H9 (cell line): Measurements from ENCODE around the gene ZMYM2. TPM values are rescaled to one million over a fixed set of nuclear protein-coding genes. Genes with fewer than 3 reads are reported as not detected.

Experiments used
- DNase-seq: peaks from one replicate; pipeline ENCODE4 v3.0.0-alpha.2; 2017
- H2AFZ ChIP-seq: one replicate; pipeline ENCODE4 v1.6.1; 2013; ENCODE audit warnings: mild to moderate bottlenecking, low read length, control low read depth, moderate library complexity
- H2AK5ac ChIP-seq: 2 replicates; pipeline ENCODE4 v1.6.1; 2013; ENCODE audit warnings: low read length, control low read depth, mixed read lengths; ENCODE audit not compliant: insufficient read length
- H2BK120ac ChIP-seq: one replicate; pipeline ENCODE4 v1.6.1; 2013; ENCODE audit warnings: low read depth, mild to moderate bottlenecking, low read length, control low read depth, inconsistent platforms; ENCODE audit not compliant: poor library complexity, severe bottlenecking
- H2BK12ac ChIP-seq: 2 replicates; pipeline ENCODE4 v1.6.1; 2013; ENCODE audit warnings: low read length, control low read depth, mixed read lengths, low read depth; ENCODE audit not compliant: insufficient read length
- H2BK15ac ChIP-seq: 2 replicates; pipeline ENCODE4 v1.6.1; 2013; ENCODE audit warnings: low read depth, low read length, control low read depth
- H2BK20ac ChIP-seq: one replicate; pipeline ENCODE4 v1.6.1; 2013; ENCODE audit warnings: low read depth, mild to moderate bottlenecking, low read length, control low read depth, inconsistent platforms; ENCODE audit not compliant: poor library complexity, severe bottlenecking
- H2BK5ac ChIP-seq: 2 replicates; pipeline ENCODE4 v1.6.1; 2013; ENCODE audit warnings: low read length, control low read depth, mixed read lengths; ENCODE audit not compliant: insufficient read length
- H3K14ac ChIP-seq: 2 replicates; pipeline ENCODE4 v1.6.1; 2013; ENCODE audit warnings: low read length, control low read depth; ENCODE audit not compliant: insufficient read depth
- H3K18ac ChIP-seq: 2 replicates; pipeline ENCODE4 v1.6.1; 2013; ENCODE audit warnings: low read depth, mild to moderate bottlenecking, mixed read lengths, low read length, control low read depth; ENCODE audit not compliant: insufficient read length
- H3K23ac ChIP-seq: 2 replicates; pipeline ENCODE4 v1.6.1; 2013; ENCODE audit warnings: low read length, control low read depth, mixed read lengths, low read depth; ENCODE audit not compliant: insufficient read length
- H3K23me2 ChIP-seq: 2 replicates; pipeline ENCODE4 v1.6.1; 2013; ENCODE audit warnings: low read depth, mild to moderate bottlenecking, mixed read lengths, low read length, control low read depth; ENCODE audit not compliant: insufficient read length, poor library complexity, severe bottlenecking
- H3K27ac ChIP-seq: 2 replicates; pipeline ENCODE4 v1.5.1; 2013; ENCODE audit warnings: low read length, control low read depth, mixed read lengths, low read depth; ENCODE audit not compliant: insufficient read length
- H3K27me3 ChIP-seq: 2 replicates; pipeline ENCODE4 v1.6.1; 2013; ENCODE audit warnings: low read length, control low read depth, inconsistent platforms; ENCODE audit not compliant: insufficient read depth
- H3K4ac ChIP-seq: 2 replicates; pipeline ENCODE4 v1.6.1; 2013; ENCODE audit warnings: low read depth, mild to moderate bottlenecking, control low read depth, inconsistent platforms, low read length, moderate library complexity
- H3K4me1 ChIP-seq: 2 replicates; pipeline ENCODE4 v1.6.1; 2013; ENCODE audit warnings: low read length, control low read depth, inconsistent platforms; ENCODE audit not compliant: insufficient read depth
- H3K4me2 ChIP-seq: 2 replicates; pipeline ENCODE4 v1.6.1; 2013; ENCODE audit warnings: low read length, control low read depth, mixed read lengths; ENCODE audit not compliant: insufficient read length, insufficient read depth
- H3K56ac ChIP-seq: 2 replicates; pipeline ENCODE4 v1.6.1; 2013; ENCODE audit warnings: low read depth, mild to moderate bottlenecking, mixed read lengths, low read length, control low read depth; ENCODE audit not compliant: insufficient read length
- H3K79me1 ChIP-seq: 2 replicates; pipeline ENCODE4 v1.6.1; 2013; ENCODE audit warnings: low read depth, mild to moderate bottlenecking, moderate library complexity, low read length, control low read depth, inconsistent platforms; ENCODE audit not compliant: insufficient read depth, poor library complexity, severe bottlenecking
- H3K79me2 ChIP-seq: 2 replicates; pipeline ENCODE4 v1.6.1; 2013; ENCODE audit warnings: low read length, control low read depth, inconsistent platforms; ENCODE audit not compliant: insufficient read depth
- H3K9ac ChIP-seq: 2 replicates; pipeline ENCODE4 v1.6.1; 2013; ENCODE audit warnings: low read length, control low read depth, mixed read lengths; ENCODE audit not compliant: insufficient read length; ENCODE audit errors: extremely low read depth
- H3K9me3 ChIP-seq: one replicate; pipeline ENCODE4 v1.6.1; 2013; ENCODE audit warnings: low read depth, low read length, inconsistent platforms; ENCODE audit not compliant: control insufficient read depth
- H3T11ph ChIP-seq: one replicate; pipeline ENCODE4 v1.6.1; 2013; ENCODE audit warnings: mild to moderate bottlenecking, low read length, control low read depth, inconsistent platforms
- H4K20me1 ChIP-seq: one replicate; pipeline ENCODE4 v1.6.1; 2013; ENCODE audit not compliant: control insufficient read depth, insufficient read length, insufficient read depth
- H4K5ac ChIP-seq: 2 replicates; pipeline ENCODE4 v1.6.1; 2013; ENCODE audit warnings: low read depth, mild to moderate bottlenecking, mixed read lengths, low read length, control low read depth; ENCODE audit not compliant: insufficient read length
- H4K8ac ChIP-seq: replicated peaks from 2 replicates; pipeline ENCODE4 v1.6.1; 2013; ENCODE audit warnings: low read length, control low read depth, mixed read lengths, low read depth; ENCODE audit not compliant: insufficient read length
- H4K91ac ChIP-seq: 2 replicates; pipeline ENCODE4 v1.6.1; 2013; ENCODE audit warnings: low read depth, mild to moderate bottlenecking, moderate library complexity, mixed read lengths, low read length, control low read depth; ENCODE audit not compliant: insufficient read length
- H3K27ac Mint-ChIP-seq, 3 experiments: 2 replicates in 2 of 3; 3 replicates in 1 of 3; pipeline ENCODE4 v1.8.0; 2020 to 2021; ENCODE audit warnings: mixed read lengths in 3 of 3, mild to moderate bottlenecking in 1 of 3, moderate library complexity in 1 of 3
- H3K27me3 Mint-ChIP-seq: 2 replicates; pipeline ENCODE4 v1.8.0; 2021; ENCODE audit warnings: low read depth, mild to moderate bottlenecking, moderate library complexity, mixed read lengths
- H3K36me3 Mint-ChIP-seq, 3 experiments: 2 replicates in 2 of 3; 3 replicates in 1 of 3; pipeline ENCODE4 v1.8.0; 2020 to 2021; ENCODE audit warnings: low read depth in 3 of 3, mixed read lengths in 3 of 3; ENCODE audit not compliant: insufficient read depth in 1 of 3
- H3K4me1 Mint-ChIP-seq, 2 experiments: 2 replicates each; pipeline ENCODE4 v1.8.0; 2020; ENCODE audit warnings: mixed read lengths in 2 of 2
- H3K4me3 Mint-ChIP-seq, 2 experiments: 2 replicates in 1 of 2; 3 replicates in 1 of 2; pipeline ENCODE4 v1.8.0; 2020 to 2021; ENCODE audit warnings: mild to moderate bottlenecking in 2 of 2, mixed read lengths in 2 of 2, moderate library complexity in 1 of 2
- H3K9me3 Mint-ChIP-seq, 2 experiments: 2 replicates in 1 of 2; 3 replicates in 1 of 2; pipeline ENCODE4 v1.8.0; 2020; ENCODE audit warnings: mild to moderate bottlenecking in 2 of 2, mixed read lengths in 2 of 2, moderate library complexity in 1 of 2
- CTCF ChIP-seq: fragments of 200-600 bp; sonication (generic); conservative IDR thresholded peaks from 3 replicates; pipeline ENCODE4 v1.8.0; 2021; ENCODE audit warnings: antibody characterized with exemption, mild to moderate bottlenecking
- WGBS: extraction: QIAGEN DNeasy Blood & Tissue Kit; methylation state at CpG from one replicate; pipeline ENCODE4 v1.1.7; 2013; ENCODE audit warnings: missing lambda C conversion rate, low lambda C conversion rate, mixed read lengths; ENCODE audit not compliant: insufficient read length; ENCODE audit errors: extremely low coverage; 5-methylcytosine and 5-hydroxymethylcytosine counted together
- total RNA-seq: library from RNA; stranded (reverse); gene quantifications from 2 replicates; pipeline ENCODE4 v1.2.1, GENCODE V29; 2021

The ZMYM2 gene
- total RNA-seq, 1 experiment from 2014 or later, result 173 TPM

GRCh38 chr13:20129076-20129475 lies 170.5 kb downstream of the ZMYM2 start:
- no peak overlapping the region for H2BK20ac ChIP-seq
- H3K4me2 ChIP-seq, result peak overlapping the region; percentile 63
- peak; percentile 17 for DNase-seq
- H3K27me3 ChIP-seq, result peaks cover 6% of the 10 kb centered on the region; the same call in 1 of the 2 replicates
- no peak overlapping the region for H2BK120ac ChIP-seq
- H4K8ac ChIP-seq, result no peak overlapping the region
- no peak overlapping the region for H3K27ac Mint-ChIP-seq
- H3K18ac ChIP-seq, result no peak overlapping the region
- no peaks in the 10 kb centered on the region for H3K79me2 ChIP-seq
- no peaks in the 10 kb centered on the region for H4K20me1 ChIP-seq
- H3K4me1 ChIP-seq, result no peaks in the 10 kb centered on the region
- H2BK5ac ChIP-seq, result no peak overlapping the region
- no peak overlapping the region for H2BK15ac ChIP-seq
- H4K5ac ChIP-seq, result no peak overlapping the region
- TF ChIP-seq CTCF, result no peak
- H3K9me3 ChIP-seq, result no peaks in the 10 kb centered on the region
- H3K4me3 Mint-ChIP-seq, result peak overlapping the region; percentile 61 to 76; a peak in 4 of 5 replicates
- no peaks in the 10 kb centered on the region for H3K36me3 Mint-ChIP-seq
- H3K4me1 Mint-ChIP-seq, result peaks cover 0 to 2% of the 10 kb centered on the region in 2 experiments; a peak in 1 of 4 replicates
- H3K9ac ChIP-seq, result no peak overlapping the region
- H3K27ac ChIP-seq, result no peak overlapping the region
- WGBS, result no CpG with 5 or more reads among the region's 18 CpGs
- no peak overlapping the region for H2AFZ ChIP-seq
- H2AK5ac ChIP-seq, result no peak overlapping the region
- H3K23ac ChIP-seq, result no peak overlapping the region
- H3K14ac ChIP-seq, result no peak overlapping the region
- H3T11ph ChIP-seq, result no peak overlapping the region
- H3K4ac ChIP-seq, result no peak overlapping the region
- H3K56ac ChIP-seq, result no peak overlapping the region
- H3K27me3 Mint-ChIP-seq, result peaks cover 26% of the 10 kb centered on the region
- H3K9me3 Mint-ChIP-seq, result no peaks in the 10 kb centered on the region
- H2BK12ac ChIP-seq, result no peak overlapping the region
- H4K91ac ChIP-seq, result no peak overlapping the region
- peaks cover 11% of the 10 kb centered on the region for H3K23me2 ChIP-seq
- H3K79me1 ChIP-seq, result no peaks in the 10 kb centered on the region
